GM12878 (cell line): ENCODE data around the gene FKBP2. TPM values are rescaled to one million over a fixed set of nuclear protein-coding genes. Genes with fewer than 3 reads are reported as not detected.

ENCODE experiments used
- ATAC-seq: fragments of 200-7000 bp; cut with Tn5 transposase; 3 replicates; pipeline ENCODE4 v1.9.1; 2020; ENCODE audit warnings: mild to moderate bottlenecking, moderate library complexity
- BruUV-seq: library from RNA; stranded (reverse); fragments of 400-500 nt; replicated peaks from 2 replicates; lab custom pipeline; 2021; lab: Mats Ljungman, UMichigan
- CTCF ChIA-PET: fragments of 300-600 bp; sonication (Branson Sonifier 250); formaldehyde crosslinking; extraction: SDS; loops from one replicate; lab custom pipeline; 2021; ENCODE audit warnings: inconsistent platforms; lab: Yijun Ruan, JAX
- POLR2A ChIA-PET: fragments of 350-600 bp; formaldehyde crosslinking; extraction: SDS; loops from one replicate; lab custom pipeline; 2021; ENCODE audit warnings: inconsistent platforms; lab: Charles Lee
- RAD21 ChIA-PET: fragments of 300-600 bp; sonication (Branson Sonifier 250); formaldehyde crosslinking; loops from one replicate; lab custom pipeline; 2023; ENCODE audit warnings: antibody characterized with exemption; ENCODE audit not compliant: unreplicated experiment; lab: Charles Lee
- SMC1A ChIA-PET: fragments of 300-600 bp; sonication (Branson Sonifier 250); formaldehyde crosslinking; loops from one replicate; lab custom pipeline; 2023; ENCODE audit not compliant: unreplicated experiment, uncharacterized antibody; lab: Charles Lee
- DNase-seq: peaks from one replicate; pipeline ENCODE4 v3.0.0-alpha.2; 2011; ENCODE audit warnings: low read depth, low spot score
- FAIRE-seq: peaks from 3 replicates; lab custom pipeline; 2011; peaks lifted over from hg19 to GRCh38; lab: Jason Lieb, UNC
- H2AFZ ChIP-seq: 2 replicates; pipeline ENCODE4 v1.6.0; 2011; ENCODE audit warnings: low read depth, low read length, control low read depth; ENCODE audit not compliant: control insufficient read depth
- H3K27ac ChIP-seq: 2 replicates; pipeline ENCODE4 v1.5.1; 2011; ENCODE audit warnings: control low read depth; ENCODE audit not compliant: control insufficient read depth, insufficient read depth
- H3K27me3 ChIP-seq, 2 experiments: replicated peaks in 1 of 2; 2 replicates each; pipeline versions ENCODE4 v1.6.0 to v1.6.1; 2011; ENCODE audit warnings: low read length in 1 of 2; ENCODE audit not compliant: control insufficient read depth in 2 of 2, insufficient read depth in 2 of 2
- H3K36me3 ChIP-seq, 2 experiments: 2 replicates each; pipeline ENCODE4 v1.5.1; 2011; ENCODE audit warnings: low read length in 1 of 2; ENCODE audit not compliant: control insufficient read depth in 2 of 2, insufficient read depth in 2 of 2
- H3K4me1 ChIP-seq: 2 replicates; pipeline ENCODE4 v1.6.1; 2011; ENCODE audit warnings: mild to moderate bottlenecking, low read length, moderate library complexity, mixed read lengths; ENCODE audit not compliant: control insufficient read depth, insufficient read depth
- H3K4me2 ChIP-seq: 2 replicates; pipeline ENCODE4 v1.6.0; 2011; ENCODE audit warnings: control low read depth; ENCODE audit not compliant: control insufficient read depth, insufficient read depth
- H3K4me3 ChIP-seq: fragments of 200-600 bp; sonication (generic); 2 replicates; pipeline ENCODE4 v1.5.1; 2016
- H3K79me2 ChIP-seq: 2 replicates; pipeline ENCODE4 v1.6.0; 2011; ENCODE audit warnings: low read length; ENCODE audit not compliant: control insufficient read depth, insufficient read depth
- H3K9ac ChIP-seq: 2 replicates; pipeline ENCODE4 v1.8.0; 2011; ENCODE audit warnings: low read length, control low read depth, mixed read lengths; ENCODE audit not compliant: control insufficient read depth, insufficient read depth
- H3K9me3 ChIP-seq: replicated peaks from 3 replicates; pipeline ENCODE4 v1.5.1; 2011; ENCODE audit warnings: mild to moderate bottlenecking, low read length; ENCODE audit not compliant: control insufficient read depth, insufficient read depth
- H4K20me1 ChIP-seq: 2 replicates; pipeline ENCODE4 v1.6.0; 2011; ENCODE audit not compliant: control insufficient read depth, insufficient read depth
- BACH1 ChIP-seq: fragments of 450-650 bp; IDR thresholded peaks from 2 replicates; pipeline ENCODE4 v1.6.1; 2017; ENCODE audit warnings: mild to moderate bottlenecking, borderline replicate concordance
- CHD4 ChIP-seq: fragments of 200-600 bp; sonication (generic); IDR thresholded peaks from 2 replicates; pipeline ENCODE4 v1.6.1; 2016; ENCODE audit warnings: mild to moderate bottlenecking
- EP300 ChIP-seq, 2 experiments: fragments of 150-350 bp in 1 of 2; IDR thresholded peaks; 2 replicates each; pipeline ENCODE4 v1.6.1; 2011 to 2012; ENCODE audit warnings: low read depth in 2 of 2, low read length in 2 of 2, borderline replicate concordance in 1 of 2, improper control_type of control experiment in 1 of 2, inconsistent platforms in 1 of 2; ENCODE audit not compliant: control insufficient read depth in 1 of 2
- FOS ChIP-seq: IDR thresholded peaks from 3 replicates; pipeline ENCODE4 v1.6.1; 2011; ENCODE audit warnings: borderline replicate concordance; ENCODE audit not compliant: insufficient read length; ENCODE audit errors: extremely low read depth
- KLF5 ChIP-seq: fragments of 450-650 bp; IDR thresholded peaks from 2 replicates; pipeline ENCODE4 v1.6.1; 2014; ENCODE audit warnings: mild to moderate bottlenecking; ENCODE audit not compliant: partially characterized antibody
- LARP7 ChIP-seq: fragments of 450-650 bp; IDR thresholded peaks from 2 replicates; pipeline ENCODE4 v1.6.1; 2017; ENCODE audit warnings: mild to moderate bottlenecking
- NR2C2 ChIP-seq: IDR thresholded peaks from 2 replicates; pipeline ENCODE4 v1.6.1; 2011; ENCODE audit warnings: borderline replicate concordance, low read depth; ENCODE audit not compliant: control insufficient read depth, insufficient read length
- STAT1 ChIP-seq: fragments of 450-650 bp; conservative IDR thresholded peaks from 2 replicates; pipeline ENCODE4 v1.6.1; 2014; ENCODE audit warnings: antibody characterized with exemption, mild to moderate bottlenecking
- TCF3 ChIP-seq: IDR thresholded peaks from 2 replicates; pipeline ENCODE4 v1.6.1; 2012; ENCODE audit warnings: low read depth, mild to moderate bottlenecking, low read length, borderline replicate concordance; ENCODE audit not compliant: insufficient read depth
- ZBED1 ChIP-seq: IDR thresholded peaks from 2 replicates; pipeline ENCODE4 v1.6.1; 2016; ENCODE audit warnings: borderline replicate concordance
- WGBS: methylation state at CpG from one replicate; pipeline ENCODE4 v1.1.6; 2016; ENCODE audit warnings: low lambda C conversion rate; ENCODE audit not compliant: insufficient replicate concordance, insufficient coverage; ENCODE audit errors: missing lambda C conversion rate; 5-methylcytosine and 5-hydroxymethylcytosine counted together
- in situ Hi-C: fragments of 300-500 bp; cut with MboI; formaldehyde crosslinking; loops from 9 replicates; pipeline ENCODE4 v1.14.3; 2018; ENCODE audit warnings: mixed read lengths
- intact Hi-C: fragments of 100-400 bp; cut with micrococcal nuclease; formaldehyde crosslinking; loops from one replicate; pipeline ENCODE4 v1.14.2; 2022; ENCODE audit not compliant: unreplicated experiment
- polyA plus RNA-seq, 11 experiments: library from polyadenylated mRNA; depleted of rRNA in 4 of 11; unstranded in 6 of 11; stranded (reverse) in 5 of 11; fragments of >200 nt; fragmentation: Nextera tagmentation in 4 of 11; fragmentation: Illumina TruSeq in 1 of 11; extraction: Ambion mirVana in 4 of 11; extraction: Trizol in 1 of 11; gene quantifications; 1 replicate in 1 of 11; 2 replicates in 10 of 11; pipeline versions ENCODE4 v1.2.1 to v1.2.3, GENCODE V29; 2011 to 2016; ENCODE audit warnings: inconsistent platforms in 2 of 11, missing spikeins in 2 of 11, low read depth in 1 of 11
- total RNA-seq, 4 experiments: library from RNA; depleted of rRNA in 3 of 4; stranded (reverse); fragments of >200 nt in 3 of 4; fragmentation: Illumina TruSeq in 1 of 4; extraction: Trizol in 1 of 4; gene quantifications; 2 replicates each; pipeline versions ENCODE4 v1.2.1 to v1.2.3, GENCODE V29; 2013 to 2021
- TF ChIP-seq, protein P1 (sequence below): IDR thresholded peaks from 2 replicates; pipeline ENCODE4 v1.6.1; 2011; ENCODE audit warnings: mild to moderate bottlenecking, low read depth, low read length, moderate library complexity; ENCODE audit not compliant: insufficient replicate concordance
- TF ChIP-seq, protein P2 (sequence below): fragments of 450-650 bp; IDR thresholded peaks from 2 replicates; pipeline ENCODE4 v1.6.1; 2017; ENCODE audit warnings: mild to moderate bottlenecking, moderate library complexity
- TF ChIP-seq, protein P3 (sequence below): IDR thresholded peaks from 2 replicates; pipeline ENCODE4 v1.6.1; 2012; ENCODE audit warnings: low read depth, low read length, improper control_type of control experiment
- TF ChIP-seq, protein P4 (sequence below): fragments of 450-650 bp; formaldehyde crosslinking; IDR thresholded peaks from 2 replicates; pipeline ENCODE4 v1.5.0; 2022; ENCODE audit warnings: mild to moderate bottlenecking, missing genetic modification characterization

Gene FKBP2
- total and polyA plus RNA-seq, 10 of the 15 experiments (the other 5 are each of a cell fraction or from before 2014, with no cell fraction given), result 1.8 to 99.7 (median 39.5) TPM

DNA sequence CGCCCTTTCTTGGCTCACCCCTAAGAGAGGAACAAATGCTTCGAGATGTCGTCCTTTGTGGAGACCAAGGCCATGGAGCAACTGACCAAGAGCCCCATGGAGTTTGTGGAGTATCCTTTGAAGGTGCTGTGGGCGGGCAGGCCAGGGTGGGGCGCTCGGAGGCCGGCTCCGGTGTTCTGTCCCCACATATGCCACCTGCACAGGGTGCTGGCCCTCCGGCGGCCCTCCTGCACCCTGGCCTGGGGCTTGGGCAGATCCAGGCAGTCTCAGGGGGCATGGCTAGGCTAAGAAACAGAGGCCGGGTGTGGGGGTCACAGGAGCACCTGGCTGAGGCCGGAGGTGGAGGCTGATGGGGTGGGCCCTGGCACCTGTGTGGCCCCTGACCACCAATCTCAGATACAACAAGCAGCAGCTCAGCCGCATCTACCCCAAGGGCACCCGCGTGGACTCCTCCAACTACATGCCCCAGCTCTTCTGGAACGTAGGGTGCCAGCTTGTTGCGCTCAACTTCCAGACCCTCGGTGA, 20.7 kb downstream of the FKBP2 start:
- no peak overlapping the region for H2AFZ ChIP-seq
- intact Hi-C loops, result no loop called here
- no TSS peak for BruUV-seq
- TF ChIP-seq EP300 (IDR thresholded peaks at IDR 0.05; ENCODE audit: borderline replicate concordance in 1 of 2, control insufficient read depth in 1 of 2, low read depth in 2 of 2, low read length in 2 of 2) (no peak), CHD4 (no peak), NR2C2 (no peak), KLF5 (no peak), LARP7 (no peak), FOS (no peak), ZBED1 (no peak), STAT1 (no peak), TCF3 (no peak), BACH1 (no peak)
- TF ChIP-seq, protein P1, sequence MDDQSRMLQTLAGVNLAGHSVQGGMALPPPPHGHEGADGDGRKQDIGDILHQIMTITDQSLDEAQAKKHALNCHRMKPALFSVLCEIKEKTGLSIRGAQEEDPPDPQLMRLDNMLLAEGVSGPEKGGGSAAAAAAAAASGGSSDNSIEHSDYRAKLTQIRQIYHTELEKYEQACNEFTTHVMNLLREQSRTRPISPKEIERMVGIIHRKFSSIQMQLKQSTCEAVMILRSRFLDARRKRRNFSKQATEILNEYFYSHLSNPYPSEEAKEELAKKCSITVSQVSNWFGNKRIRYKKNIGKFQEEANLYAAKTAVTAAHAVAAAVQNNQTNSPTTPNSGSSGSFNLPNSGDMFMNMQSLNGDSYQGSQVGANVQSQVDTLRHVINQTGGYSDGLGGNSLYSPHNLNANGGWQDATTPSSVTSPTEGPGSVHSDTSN, result no peak
- TF ChIP-seq, protein P2, sequence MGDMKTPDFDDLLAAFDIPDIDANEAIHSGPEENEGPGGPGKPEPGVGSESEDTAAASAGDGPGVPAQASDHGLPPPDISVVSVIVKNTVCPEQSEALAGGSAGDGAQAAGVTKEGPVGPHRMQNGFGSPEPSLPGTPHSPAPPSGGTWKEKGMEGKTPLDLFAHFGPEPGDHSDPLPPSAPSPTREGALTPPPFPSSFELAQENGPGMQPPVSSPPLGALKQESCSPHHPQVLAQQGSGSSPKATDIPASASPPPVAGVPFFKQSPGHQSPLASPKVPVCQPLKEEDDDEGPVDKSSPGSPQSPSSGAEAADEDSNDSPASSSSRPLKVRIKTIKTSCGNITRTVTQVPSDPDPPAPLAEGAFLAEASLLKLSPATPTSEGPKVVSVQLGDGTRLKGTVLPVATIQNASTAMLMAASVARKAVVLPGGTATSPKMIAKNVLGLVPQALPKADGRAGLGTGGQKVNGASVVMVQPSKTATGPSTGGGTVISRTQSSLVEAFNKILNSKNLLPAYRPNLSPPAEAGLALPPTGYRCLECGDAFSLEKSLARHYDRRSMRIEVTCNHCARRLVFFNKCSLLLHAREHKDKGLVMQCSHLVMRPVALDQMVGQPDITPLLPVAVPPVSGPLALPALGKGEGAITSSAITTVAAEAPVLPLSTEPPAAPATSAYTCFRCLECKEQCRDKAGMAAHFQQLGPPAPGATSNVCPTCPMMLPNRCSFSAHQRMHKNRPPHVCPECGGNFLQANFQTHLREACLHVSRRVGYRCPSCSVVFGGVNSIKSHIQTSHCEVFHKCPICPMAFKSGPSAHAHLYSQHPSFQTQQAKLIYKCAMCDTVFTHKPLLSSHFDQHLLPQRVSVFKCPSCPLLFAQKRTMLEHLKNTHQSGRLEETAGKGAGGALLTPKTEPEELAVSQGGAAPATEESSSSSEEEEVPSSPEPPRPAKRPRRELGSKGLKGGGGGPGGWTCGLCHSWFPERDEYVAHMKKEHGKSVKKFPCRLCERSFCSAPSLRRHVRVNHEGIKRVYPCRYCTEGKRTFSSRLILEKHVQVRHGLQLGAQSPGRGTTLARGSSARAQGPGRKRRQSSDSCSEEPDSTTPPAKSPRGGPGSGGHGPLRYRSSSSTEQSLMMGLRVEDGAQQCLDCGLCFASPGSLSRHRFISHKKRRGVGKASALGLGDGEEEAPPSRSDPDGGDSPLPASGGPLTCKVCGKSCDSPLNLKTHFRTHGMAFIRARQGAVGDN, result no peak
- TF ChIP-seq, protein P3, sequence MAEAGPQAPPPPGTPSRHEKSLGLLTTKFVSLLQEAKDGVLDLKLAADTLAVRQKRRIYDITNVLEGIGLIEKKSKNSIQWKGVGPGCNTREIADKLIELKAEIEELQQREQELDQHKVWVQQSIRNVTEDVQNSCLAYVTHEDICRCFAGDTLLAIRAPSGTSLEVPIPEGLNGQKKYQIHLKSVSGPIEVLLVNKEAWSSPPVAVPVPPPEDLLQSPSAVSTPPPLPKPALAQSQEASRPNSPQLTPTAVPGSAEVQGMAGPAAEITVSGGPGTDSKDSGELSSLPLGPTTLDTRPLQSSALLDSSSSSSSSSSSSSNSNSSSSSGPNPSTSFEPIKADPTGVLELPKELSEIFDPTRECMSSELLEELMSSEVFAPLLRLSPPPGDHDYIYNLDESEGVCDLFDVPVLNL, result no peak
- TF ChIP-seq, protein P4, sequence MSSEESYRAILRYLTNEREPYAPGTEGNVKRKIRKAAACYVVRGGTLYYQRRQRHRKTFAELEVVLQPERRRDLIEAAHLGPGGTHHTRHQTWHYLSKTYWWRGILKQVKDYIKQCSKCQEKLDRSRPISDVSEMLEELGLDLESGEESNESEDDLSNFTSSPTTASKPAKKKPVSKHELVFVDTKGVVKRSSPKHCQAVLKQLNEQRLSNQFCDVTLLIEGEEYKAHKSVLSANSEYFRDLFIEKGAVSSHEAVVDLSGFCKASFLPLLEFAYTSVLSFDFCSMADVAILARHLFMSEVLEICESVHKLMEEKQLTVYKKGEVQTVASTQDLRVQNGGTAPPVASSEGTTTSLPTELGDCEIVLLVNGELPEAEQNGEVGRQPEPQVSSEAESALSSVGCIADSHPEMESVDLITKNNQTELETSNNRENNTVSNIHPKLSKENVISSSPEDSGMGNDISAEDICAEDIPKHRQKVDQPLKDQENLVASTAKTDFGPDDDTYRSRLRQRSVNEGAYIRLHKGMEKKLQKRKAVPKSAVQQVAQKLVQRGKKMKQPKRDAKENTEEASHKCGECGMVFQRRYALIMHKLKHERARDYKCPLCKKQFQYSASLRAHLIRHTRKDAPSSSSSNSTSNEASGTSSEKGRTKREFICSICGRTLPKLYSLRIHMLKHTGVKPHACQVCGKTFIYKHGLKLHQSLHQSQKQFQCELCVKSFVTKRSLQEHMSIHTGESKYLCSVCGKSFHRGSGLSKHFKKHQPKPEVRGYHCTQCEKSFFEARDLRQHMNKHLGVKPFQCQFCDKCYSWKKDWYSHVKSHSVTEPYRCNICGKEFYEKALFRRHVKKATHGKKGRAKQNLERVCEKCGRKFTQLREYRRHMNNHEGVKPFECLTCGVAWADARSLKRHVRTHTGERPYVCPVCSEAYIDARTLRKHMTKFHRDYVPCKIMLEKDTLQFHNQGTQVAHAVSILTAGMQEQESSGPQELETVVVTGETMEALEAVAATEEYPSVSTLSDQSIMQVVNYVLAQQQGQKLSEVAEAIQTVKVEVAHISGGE, result no peak

More for the DNA sequence above, 20.7 kb downstream of the FKBP2 start:
- 86% methylated on average over 18 of the region's 18 CpGs for WGBS
- ChIA-PET CTCF (interaction anchor here (1.5 to 2.0 kb wide), 3 partner anchors 10 to 39 kb away, joined by 4 to 9 read pairs (median 5); partner anchors contain the start of gene PLCB3), SMC1A (no interaction called here), POLR2A (no interaction called here), RAD21 (interaction anchor here (0.5 kb wide), 1 partner anchor 48 kb away, joined by 3 read pairs; no protein-coding TSS in a partner anchor)
- H4K20me1 ChIP-seq, result no peaks in the 10 kb centered on the region
- no peaks in the 10 kb centered on the region for H3K9me3 ChIP-seq
- H3K79me2 ChIP-seq, result no peaks in the 10 kb centered on the region
- H3K27me3 ChIP-seq, result no peaks in the 10 kb centered on the region
- no peak overlapping the region for H3K4me3 ChIP-seq
- in situ Hi-C loops, result no loop called here
- H3K27ac ChIP-seq, result no peak overlapping the region
- DNase-seq (no peak), ATAC-seq (no peak), FAIRE-seq (no peak)
- H3K9ac ChIP-seq, result no peak overlapping the region
- peaks cover 11% of the 10 kb centered on the region for H3K4me1 ChIP-seq
- H3K36me3 ChIP-seq, result peaks cover 0 to 5% of the 10 kb centered on the region in 2 experiments; a peak in 2 of 4 replicates
- no peak overlapping the region for H3K4me2 ChIP-seq
